GM13977 (cell line): ENCODE measurements around the gene RNF141.

Experiments used
- DNase-seq: peaks from one replicate; pipeline ENCODE4 v3.0.0; 2012; ENCODE audit warnings: low spot score
- CTCF ChIP-seq: IDR thresholded peaks from 2 replicates; pipeline ENCODE4 v1.5.1; 2012; ENCODE audit warnings: mild to moderate bottlenecking, control low read depth; ENCODE audit not compliant: insufficient read depth; ENCODE audit errors: extremely low read depth, missing control alignments
- in situ Hi-C: fragments of 300-500 bp; cut with MboI; formaldehyde crosslinking; loops from one replicate; pipeline ENCODE4 v1.12.0; 2022; ENCODE audit warnings: low sequenced_read_pairs, low pct_unique_long_range_greater_than_20kb, mixed read lengths, inconsistent platforms; ENCODE audit not compliant: unreplicated experiment

RNF141 gene

GRCh38 chr11:10520562-10520961 is 20.4 kb downstream of the RNF141 start:
- in situ Hi-C loops, result no loop called here
- TF ChIP-seq CTCF, result no peak
- no peak for DNase-seq

GRCh38 chr11:10519630-10520029 is 21.4 kb downstream of the RNF141 start:
- TF ChIP-seq CTCF, result no peak

GRCh38 chr11:10518891-10519290 is 22.1 kb downstream of the RNF141 start:
- TF ChIP-seq CTCF, result no peak
- DNase-seq, result no peak
- in situ Hi-C loops, result no loop called here

More at GRCh38 chr11:10519630-10520029, 21.4 kb downstream of the RNF141 start:
- no peak for DNase-seq
- in situ Hi-C loops, result no loop called here

- in situ Hi-C loops, result no loop called here
- TF ChIP-seq CTCF, result no peak
- DNase-seq, result no peak
Observed at GRCh38 chr11:10518123-10518522, 22.9 kb downstream of the RNF141 start.

GRCh38 chr11:10515418-10515817 is 25.6 kb downstream of the RNF141 start:
- in situ Hi-C loops, result no loop called here

GRCh38 chr11:10514709-10515108 is 26.3 kb downstream of the RNF141 start:
- no peak for TF ChIP-seq CTCF
- no peak for DNase-seq
- in situ Hi-C loops, result no loop called here

More at GRCh38 chr11:10515418-10515817, 25.6 kb downstream of the RNF141 start:
- no peak for TF ChIP-seq CTCF
- DNase-seq, result no peak

- no peak for TF ChIP-seq CTCF
- DNase-seq, result no peak
- in situ Hi-C loops, result no loop called here
Observed at GRCh38 chr11:10514202-10514601, 26.8 kb downstream of the RNF141 start.
